Neural cell (in vitro differentiated cells): Measurements from ENCODE around the gene GUCA1C.

Experiments
- EP300 ChIP-seq: fragments of 450-650 bp; conservative IDR thresholded peaks from 2 replicates; pipeline ENCODE4 v1.6.1; 2014; ENCODE audit warnings: antibody characterized with exemption, mild to moderate bottlenecking, moderate library complexity; ENCODE audit not compliant: poor library complexity, severe bottlenecking
- EZH2 ChIP-seq: fragments of 200-600, 300-800 bp; shearing (Covaris generic), sonication (generic); IDR thresholded peaks from 2 replicates; pipeline ENCODE4 v1.6.1; 2014; ENCODE audit warnings: antibody characterized with exemption, low read length, borderline replicate concordance, mild to moderate bottlenecking; ENCODE audit not compliant: insufficient read depth, poor library complexity, severe bottlenecking
- TF ChIP-seq, protein P1 (sequence below): fragments of 450-650 bp; IDR thresholded peaks from 2 replicates; pipeline ENCODE4 v1.5.1; 2014; ENCODE audit warnings: antibody characterized with exemption, mild to moderate bottlenecking, moderate library complexity; ENCODE audit not compliant: poor library complexity, severe bottlenecking
- TF ChIP-seq, protein P2 (sequence below): IDR thresholded peaks from 2 replicates; pipeline ENCODE4 v1.6.1; 2012; ENCODE audit warnings: borderline replicate concordance

DNA sequence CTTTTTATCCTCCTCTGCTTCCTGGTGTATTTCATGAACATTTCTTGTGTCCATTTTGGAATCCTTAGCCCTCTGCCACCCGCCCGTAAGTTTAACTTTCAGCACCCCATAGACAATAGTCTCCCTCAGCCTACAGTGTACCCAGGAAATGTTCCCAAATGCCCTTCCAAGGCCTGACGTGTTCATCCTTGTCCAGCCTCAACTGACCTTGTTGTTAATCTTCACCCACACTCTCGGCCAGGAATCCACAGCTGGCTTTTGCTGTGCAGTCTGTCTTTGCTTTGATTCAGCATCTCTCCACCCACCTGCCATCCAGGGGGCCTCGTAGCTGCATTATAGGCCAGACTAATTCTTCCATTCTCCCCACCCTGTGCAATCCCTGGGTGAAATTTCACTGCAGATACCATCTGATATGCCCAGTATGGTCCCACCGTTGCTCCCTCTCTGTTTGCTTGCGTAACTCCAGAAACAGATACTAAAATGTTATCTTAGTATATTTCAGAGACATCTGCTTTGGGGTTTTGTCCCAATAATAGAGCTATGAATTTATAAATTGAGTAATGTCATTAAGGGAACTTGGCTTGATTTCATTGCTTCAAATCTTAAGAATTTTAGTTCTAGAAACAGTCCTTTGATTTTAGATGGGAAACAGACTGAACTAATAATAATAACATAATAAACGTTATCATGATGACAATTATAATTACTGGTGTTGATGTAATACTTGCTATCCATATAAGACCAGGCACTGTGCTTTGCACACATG is 16.6 kb downstream of the GUCA1C start:
- TF ChIP-seq, protein P1, sequence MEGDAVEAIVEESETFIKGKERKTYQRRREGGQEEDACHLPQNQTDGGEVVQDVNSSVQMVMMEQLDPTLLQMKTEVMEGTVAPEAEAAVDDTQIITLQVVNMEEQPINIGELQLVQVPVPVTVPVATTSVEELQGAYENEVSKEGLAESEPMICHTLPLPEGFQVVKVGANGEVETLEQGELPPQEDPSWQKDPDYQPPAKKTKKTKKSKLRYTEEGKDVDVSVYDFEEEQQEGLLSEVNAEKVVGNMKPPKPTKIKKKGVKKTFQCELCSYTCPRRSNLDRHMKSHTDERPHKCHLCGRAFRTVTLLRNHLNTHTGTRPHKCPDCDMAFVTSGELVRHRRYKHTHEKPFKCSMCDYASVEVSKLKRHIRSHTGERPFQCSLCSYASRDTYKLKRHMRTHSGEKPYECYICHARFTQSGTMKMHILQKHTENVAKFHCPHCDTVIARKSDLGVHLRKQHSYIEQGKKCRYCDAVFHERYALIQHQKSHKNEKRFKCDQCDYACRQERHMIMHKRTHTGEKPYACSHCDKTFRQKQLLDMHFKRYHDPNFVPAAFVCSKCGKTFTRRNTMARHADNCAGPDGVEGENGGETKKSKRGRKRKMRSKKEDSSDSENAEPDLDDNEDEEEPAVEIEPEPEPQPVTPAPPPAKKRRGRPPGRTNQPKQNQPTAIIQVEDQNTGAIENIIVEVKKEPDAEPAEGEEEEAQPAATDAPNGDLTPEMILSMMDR: no peak
- TF ChIP-seq, protein P2, sequence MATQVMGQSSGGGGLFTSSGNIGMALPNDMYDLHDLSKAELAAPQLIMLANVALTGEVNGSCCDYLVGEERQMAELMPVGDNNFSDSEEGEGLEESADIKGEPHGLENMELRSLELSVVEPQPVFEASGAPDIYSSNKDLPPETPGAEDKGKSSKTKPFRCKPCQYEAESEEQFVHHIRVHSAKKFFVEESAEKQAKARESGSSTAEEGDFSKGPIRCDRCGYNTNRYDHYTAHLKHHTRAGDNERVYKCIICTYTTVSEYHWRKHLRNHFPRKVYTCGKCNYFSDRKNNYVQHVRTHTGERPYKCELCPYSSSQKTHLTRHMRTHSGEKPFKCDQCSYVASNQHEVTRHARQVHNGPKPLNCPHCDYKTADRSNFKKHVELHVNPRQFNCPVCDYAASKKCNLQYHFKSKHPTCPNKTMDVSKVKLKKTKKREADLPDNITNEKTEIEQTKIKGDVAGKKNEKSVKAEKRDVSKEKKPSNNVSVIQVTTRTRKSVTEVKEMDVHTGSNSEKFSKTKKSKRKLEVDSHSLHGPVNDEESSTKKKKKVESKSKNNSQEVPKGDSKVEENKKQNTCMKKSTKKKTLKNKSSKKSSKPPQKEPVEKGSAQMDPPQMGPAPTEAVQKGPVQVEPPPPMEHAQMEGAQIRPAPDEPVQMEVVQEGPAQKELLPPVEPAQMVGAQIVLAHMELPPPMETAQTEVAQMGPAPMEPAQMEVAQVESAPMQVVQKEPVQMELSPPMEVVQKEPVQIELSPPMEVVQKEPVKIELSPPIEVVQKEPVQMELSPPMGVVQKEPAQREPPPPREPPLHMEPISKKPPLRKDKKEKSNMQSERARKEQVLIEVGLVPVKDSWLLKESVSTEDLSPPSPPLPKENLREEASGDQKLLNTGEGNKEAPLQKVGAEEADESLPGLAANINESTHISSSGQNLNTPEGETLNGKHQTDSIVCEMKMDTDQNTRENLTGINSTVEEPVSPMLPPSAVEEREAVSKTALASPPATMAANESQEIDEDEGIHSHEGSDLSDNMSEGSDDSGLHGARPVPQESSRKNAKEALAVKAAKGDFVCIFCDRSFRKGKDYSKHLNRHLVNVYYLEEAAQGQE: no peak
- TF ChIP-seq EZH2: no peak
- TF ChIP-seq EP300: no peak
